T-helper 9 cell (primary cell): Measurements from ENCODE around the gene NWD2.

Experiments
- DNase-seq: peaks from one replicate; pipeline ENCODE4 v3.0.0-alpha.2; 2020

The NWD2 gene

DNA sequence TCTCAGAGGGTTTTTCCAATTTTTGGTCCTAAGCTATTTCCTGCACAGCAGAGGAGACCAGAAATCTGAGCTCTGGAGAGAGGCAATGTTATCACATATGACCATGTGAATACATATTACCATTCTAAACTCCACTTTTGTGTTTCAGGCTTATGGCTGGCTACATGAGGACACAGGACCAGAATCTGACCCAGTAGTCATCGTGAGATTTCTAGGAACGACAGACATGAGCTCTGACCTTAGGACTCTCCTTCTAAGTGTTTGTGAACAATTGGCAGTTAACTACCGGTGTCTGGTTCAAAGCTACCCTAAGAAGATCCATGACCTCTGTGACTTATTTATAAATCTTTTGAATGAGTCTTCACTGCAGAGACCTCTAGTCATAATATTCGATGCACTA lies 198.6 kb downstream of the NWD2 start:
- DNase-seq: no peak

DNA sequence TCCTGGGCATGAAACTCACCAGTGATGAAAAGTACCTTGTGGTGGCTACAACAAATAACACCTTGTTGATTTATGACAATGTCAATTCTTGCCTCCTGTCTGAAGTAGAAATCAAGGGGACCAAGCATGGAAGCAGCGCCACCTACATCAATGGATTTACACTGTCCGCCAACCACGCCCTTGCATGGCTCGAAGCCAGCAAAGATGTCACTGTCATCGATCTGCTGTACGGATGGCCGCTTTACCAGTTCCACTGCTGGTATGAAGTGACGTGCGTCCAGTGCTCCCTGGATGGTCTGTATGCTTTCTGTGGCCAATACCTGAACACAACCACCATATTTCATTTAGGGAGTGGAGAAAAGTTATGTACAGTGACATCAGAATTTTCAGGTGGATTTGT lies 200.5 kb downstream of the NWD2 start:
- no peak for DNase-seq

DNA sequence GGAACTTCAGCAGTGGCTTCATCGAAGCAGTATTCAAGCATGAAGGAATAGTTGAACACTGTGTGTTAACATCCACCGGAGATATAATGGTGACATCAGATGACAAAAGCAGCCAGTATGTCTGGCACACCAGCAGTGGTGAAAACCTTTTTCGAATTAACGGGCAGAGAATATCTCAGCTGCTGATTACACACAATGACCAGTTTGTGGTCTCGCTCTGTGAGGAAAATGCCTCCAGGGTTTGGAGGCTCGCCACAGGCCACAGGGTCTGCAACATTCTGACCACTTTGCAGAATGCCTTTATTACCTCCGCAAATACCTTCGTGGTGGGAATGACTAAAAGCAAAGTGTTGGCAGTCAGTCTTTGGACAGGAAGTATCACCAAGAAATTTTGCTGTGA lies 201.5 kb downstream of the NWD2 start:
- no peak for DNase-seq

DNA sequence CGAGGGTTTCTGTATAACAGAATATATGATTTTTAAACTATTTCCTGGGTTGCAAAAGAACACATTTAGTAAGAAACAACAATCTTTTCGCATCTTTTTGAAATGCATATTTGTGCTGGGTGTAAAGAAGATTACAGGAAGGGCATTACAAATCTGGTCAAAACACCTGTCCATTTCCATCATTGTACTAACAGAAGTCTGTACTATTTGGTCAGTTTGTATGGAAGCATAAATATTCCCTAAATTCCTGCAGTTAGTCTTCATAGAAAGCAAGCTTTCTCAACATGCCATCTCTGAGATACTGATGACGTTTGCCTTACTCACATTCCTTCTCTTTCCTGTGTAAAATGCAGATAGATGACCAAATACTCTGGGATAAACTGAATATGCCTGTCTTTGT lies 203.3 kb downstream of the NWD2 start:
- DNase-seq: no peak

DNA sequence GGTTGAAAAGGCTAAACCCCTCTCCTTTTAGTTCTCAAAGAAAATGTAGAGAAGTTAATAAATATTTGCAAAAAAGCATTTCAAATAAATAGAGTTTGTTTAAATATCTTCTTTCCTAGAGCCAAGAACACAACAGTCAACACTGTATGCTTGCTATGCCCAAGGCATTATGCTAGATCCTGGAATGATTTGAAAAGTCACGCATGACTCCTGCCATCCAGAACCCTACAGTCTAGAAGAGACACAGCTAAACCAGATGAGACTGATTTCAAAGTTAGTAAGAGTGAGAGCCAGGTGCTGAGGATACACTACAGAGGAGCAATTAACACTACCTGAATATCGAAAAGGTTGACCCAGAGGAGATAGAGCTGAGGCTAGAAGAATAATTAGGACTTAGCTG lies 205.8 kb downstream of the NWD2 start:
- no peak for DNase-seq

DNA sequence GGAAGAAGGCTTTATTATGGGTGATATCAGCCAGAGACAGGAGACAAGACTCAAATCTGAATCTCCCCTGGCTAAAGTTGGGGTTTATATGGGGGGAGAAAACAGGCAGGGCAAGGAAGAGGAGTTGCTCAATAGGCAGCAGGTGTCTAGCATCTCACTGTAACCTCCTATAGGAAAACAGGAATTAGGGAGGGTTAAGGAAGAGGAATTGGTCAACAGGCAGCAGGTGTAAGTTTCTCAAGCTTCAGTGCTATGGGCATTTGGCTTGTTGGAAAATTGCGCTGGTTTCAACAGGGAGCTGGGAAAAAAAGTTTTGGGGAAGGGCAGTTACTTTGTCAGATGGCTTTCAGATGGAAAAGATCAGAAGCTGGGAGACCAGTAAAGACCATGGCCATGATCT lies 206.4 kb downstream of the NWD2 start:
- DNase-seq: no peak

DNA sequence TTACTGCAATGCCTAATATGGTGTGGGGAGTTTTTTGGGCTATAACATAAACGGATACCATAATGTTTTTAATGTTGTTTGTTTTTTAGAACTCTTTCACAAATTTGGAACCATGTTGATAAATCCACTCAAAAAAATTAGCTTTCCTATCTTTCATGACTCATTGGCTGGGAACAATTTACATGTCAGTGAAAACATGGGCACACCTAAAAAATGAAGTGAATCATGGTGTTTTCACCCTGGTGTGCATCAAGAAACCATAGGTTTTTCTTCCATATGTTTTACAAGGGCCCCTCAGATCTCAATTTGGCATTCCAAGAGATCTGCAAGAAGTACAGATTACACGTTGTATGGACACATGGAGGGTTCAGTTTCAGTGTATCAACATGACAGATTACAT lies 207.1 kb downstream of the NWD2 start:
- DNase-seq: no peak

DNA sequence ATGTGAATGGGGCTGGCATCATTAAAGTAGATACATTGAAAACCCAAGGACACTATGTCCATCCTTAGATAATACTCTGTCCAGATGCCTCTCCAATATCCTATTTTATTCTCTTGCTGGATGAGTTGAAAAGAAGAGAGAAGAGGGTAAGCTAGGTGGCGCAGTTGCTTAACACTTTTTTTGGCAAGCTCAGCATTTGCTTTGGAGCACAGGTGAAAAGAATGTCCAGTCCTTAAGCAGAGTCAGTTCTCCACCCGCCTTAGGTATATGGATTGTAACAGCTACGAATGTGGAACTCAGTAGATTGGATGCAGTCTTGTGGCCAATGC lies 208.4 kb downstream of the NWD2 start:
- no peak for DNase-seq

DNA sequence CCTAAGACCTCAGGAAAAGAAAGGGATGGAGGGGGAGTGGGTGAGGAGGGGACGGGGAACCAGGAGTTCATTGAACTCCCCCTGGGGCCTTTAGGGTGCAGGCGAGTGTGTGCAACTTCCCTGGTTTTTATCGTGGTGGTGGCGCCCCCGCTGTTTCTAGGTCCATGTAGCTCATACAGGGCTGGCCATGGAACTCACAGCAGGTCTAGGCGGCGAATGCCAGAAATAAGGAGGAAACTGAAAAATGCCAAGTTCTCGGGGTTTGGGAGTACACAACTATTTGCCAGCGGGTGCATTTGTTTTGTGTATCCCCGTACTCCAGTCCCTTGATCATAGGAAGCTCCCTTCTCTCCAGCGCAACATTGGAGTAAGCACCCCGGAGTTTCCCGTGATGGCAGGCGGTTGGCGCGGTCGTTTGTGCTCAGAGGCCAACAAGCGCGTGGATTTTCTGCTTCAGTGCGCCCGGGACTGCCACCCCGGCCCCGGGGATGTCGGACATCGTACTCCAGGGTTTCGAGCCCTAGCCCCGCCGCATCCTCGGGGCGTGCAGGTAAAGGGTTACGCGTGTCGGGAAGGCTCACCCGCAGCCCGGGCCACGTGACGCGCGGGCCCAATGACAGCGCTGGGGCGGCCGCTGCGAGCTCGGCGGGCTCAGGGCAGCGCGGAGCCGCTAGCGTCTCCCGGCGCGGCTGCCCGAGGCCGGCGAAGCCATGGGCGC lies 208.9 kb downstream of the NWD2 start:
- peak; percentile 8 for DNase-seq

DNA sequence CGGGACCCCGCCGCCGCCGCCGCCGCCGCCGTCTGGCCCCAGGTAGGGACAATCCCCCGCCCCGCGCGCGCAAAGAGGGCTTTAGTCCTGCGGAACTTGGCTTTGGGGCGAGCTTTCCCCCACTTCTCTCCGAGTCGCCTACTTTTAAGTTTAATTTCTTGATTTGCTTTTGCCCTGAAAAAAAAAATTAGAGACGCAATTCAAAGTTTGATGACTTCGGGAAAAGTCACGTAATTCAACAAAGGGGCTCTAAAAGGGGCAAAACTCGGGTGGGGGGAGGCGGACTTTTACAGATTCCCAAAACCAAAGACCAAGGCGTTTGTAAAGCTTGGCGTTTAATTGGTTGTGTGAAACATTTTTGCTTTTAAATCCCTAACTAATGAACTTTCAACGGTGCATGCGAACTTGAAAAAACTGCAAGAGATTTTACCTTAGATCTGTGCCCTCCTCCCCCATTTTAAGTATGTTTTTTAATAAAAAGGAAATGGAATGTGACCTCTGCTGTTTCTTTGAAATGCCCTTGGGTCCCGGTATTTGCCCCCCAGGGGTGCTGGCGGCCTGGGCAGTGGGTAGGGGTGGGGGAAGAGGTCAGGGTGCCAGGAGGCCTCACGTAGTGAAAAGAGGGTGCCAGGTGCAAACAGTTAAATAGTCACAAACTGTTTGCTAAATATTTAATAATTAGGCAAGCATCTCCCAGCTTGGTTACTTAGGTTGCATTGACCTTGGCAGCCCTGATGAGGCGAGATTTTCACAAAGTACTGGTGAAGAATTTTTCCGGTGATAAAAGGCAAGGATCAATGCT lies 209.7 kb downstream of the NWD2 start:
- no peak for DNase-seq

DNA sequence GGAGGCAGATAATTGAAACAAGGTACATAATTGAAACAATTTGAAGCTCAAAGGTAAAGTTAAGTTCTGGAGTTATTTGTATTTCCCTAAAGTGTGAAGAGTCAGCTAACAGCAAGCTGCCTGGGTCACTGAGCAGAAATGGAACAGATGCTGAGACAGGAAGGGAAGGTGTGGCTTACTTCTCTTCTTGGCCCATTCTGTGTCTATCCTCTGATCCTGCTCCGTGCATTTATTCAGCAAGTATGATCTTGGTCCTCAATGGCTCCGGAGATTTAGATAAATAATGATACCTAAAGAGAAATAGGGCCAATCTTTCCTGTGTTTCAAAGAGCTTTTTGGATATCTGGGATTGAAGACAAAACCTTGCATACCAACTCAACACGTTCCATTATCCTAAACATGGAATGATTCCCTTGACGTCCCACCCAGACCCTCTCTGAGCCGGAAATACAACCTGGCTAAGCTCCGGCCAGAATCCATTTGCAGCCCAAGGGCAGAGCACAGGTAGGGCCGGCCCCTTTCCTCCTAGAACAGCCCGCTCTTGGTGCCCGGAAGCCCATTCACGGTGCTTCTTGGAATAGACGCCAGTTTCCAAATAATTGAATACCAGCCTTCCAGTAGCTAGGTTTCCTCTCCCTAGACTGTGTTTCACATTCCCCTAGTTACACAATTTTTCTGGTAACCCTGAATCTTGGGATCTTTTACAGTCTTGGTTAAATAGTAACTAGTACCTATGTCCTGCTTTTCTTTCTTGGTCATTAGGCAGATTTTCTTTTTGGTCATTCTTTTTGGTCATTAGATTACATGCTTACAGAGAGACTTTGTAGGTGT lies 211.0 kb downstream of the NWD2 start:
- no peak for DNase-seq

DNA sequence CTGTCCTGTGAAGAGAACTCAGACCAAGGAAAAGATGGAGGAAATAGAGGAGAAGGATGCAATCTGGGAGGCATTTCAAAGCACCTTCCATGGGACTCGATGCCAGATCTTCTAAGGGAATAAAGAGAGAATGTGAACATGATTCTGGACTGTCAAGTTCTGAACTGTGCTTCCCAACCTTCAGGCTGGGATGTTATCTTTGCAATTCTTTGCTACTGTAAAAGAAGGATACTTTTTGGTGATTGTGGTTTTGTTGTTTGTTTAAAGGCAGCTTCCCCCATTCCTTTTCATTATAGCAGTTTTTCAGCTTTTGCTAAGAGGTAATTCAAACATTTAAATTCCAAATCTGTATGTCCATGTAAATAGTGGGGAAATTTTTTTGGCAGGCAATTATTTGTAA lies 217.3 kb downstream of the NWD2 start:
- DNase-seq: no peak

DNA sequence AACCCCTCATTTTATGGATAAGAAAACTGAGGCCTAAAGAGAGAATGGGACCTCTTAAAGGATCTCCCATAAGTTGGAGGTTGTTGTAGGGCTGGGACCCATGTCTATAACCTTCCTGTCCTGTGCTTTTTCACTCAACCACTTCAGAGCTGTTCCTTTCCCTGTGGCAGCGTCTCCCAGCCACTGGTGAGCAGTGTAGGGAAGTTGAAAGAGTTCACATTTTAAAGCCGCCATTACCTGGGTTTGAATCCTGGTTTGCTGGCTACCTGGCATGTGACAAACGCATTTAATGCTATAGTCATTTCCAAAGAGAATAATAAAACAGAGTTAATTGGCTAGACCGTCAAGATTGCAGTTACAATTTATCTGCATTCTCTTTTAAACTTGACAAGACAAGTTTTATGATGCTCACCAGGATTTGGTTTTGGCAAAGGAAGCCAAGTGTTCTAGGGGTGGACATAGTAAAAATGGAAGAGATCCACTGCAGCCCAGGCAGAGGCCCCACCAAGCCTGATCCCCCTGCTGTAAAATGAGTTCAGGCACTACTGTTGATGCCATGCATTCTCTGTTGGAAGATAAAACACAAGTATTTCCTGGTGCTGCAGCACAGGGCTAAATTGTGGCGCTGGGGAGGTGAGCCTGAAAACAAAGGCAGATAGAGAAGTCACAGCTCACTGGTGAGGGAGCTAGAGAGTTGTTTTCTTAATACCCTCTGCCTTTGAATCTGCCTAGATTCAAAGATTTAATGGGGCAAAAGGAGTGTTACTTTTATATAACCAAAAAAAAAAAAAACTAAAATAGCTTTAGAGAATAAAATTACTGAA lies 218.7 kb downstream of the NWD2 start:
- DNase-seq: no peak

DNA sequence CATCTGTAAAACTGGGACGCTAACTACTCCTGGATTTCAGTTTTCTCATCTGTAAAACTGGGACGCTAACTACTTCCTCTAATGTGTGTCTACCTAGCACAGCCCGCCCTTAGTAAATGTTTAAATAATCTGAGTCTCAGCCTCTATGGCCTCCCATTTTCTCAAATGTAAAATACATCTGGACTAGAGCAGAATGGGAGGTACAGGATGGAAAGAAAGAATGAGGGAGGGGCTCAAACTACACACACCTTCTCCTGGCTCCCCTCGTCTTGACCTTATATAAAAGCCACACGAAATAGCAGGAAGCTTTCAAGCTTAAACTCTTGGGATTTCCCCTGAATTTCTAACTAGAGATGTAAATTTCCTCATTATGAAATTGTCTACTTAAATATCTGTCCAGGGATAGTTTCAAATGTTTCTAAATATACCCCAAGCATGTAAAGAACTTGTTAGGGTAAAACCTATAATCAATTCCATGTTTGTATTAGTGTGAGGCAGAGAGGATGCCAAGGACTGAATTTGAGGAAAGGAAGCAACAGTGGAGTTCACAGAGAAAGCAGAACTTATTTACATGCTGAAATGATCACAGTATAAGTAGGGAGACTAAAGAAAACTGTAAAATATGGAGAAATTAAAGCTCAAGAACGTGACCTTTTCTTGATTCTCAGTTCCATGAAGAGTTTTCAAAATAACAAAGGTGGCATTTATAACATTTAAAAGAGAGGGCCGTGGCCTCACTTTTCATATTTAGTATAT lies 220.0 kb downstream of the NWD2 start:
- DNase-seq: no peak

DNA sequence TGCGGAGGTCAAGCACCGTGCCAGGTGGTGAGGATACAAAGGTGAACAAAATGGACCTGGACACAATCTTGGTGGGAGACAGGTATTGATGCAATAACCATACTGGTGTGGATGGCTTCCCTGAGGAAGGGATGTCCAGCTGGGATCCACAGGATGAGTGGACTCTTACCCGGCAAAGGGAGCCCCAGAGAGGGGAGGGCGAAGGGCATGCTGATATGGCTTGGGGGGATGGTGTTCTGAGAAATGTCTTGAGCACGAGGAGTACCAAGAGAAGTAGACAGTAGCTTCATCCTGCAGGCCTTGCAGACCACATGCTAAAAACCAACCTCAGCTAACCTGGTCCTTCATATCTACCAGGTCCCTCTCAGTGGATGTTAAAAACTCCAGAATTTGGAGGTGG lies 220.8 kb downstream of the NWD2 start:
- DNase-seq: no peak

DNA sequence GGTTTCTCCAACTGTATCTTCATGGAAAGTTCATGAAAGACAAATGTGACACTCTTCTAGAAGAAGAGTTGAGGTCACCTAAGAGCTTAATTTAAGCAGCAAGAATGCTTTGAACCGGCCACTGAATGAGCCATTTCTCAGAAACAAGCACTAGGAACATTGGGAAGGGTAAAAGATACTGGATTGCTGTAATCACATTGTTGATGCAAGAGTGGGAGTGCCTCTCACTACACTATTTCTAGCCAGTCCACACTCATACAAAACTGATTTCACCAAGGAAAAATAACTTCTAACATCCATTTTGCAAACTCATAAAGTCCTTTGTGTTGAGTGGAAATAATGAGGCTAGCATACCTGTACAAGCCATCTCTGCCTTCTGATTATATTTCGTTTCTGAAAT lies 221.3 kb downstream of the NWD2 start:
- no peak for DNase-seq

DNA sequence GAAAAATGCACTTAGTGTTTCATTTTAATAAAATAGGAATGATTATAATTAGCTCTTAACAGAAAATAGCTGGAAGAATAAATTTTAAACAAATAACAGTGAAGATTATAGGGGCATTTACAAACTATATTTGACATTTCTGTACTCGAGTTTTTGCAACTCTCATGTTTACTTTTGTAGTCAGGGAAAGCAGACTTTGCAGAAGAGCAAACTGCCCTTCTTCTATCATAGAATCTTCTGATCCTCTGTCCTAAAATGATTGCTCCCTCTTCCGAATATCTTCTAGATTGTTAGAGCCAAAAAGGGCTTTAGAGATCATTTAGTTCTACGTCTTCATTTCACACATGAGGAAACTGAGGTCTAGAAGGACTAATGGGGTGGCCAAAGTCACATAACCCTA lies 222.7 kb downstream of the NWD2 start:
- DNase-seq: no peak

DNA sequence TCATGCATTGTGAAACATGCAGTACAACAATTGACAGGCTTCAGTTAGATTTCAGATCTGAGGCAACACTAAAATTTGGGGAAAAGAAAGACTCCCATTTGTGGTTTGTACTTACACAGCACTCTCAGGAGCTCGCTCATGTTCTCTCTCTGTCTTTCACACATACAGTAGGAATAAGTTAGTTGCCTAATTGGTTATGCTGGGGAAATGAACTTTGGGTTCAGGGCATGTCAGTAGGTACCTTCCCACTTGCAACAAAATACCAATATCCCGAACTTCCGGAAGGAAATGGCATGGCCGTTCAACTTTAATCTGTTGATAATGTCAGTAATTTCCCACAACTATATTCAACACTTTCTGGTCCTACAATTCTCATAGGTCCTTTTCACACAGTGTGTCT lies 223.3 kb downstream of the NWD2 start:
- DNase-seq: no peak

DNA sequence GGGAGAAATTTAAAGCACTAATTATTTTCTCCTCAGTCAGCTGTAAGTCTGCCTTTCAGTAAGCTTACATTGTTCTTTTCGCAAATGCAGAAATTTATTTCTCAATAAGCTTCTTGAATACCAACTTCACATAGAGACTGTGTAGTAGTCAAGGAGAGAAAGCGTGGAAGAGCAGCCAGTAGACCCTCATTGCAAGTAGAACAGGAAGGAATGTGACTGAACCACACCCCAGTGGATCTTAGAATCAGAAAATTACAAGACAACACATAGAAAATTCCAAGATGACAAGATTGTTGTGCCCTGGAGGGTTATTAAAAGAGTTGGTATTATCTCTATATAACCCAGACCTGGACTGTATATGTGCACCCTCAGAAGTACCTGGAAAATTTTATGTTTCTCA lies 224.7 kb downstream of the NWD2 start:
- no peak for DNase-seq

DNA sequence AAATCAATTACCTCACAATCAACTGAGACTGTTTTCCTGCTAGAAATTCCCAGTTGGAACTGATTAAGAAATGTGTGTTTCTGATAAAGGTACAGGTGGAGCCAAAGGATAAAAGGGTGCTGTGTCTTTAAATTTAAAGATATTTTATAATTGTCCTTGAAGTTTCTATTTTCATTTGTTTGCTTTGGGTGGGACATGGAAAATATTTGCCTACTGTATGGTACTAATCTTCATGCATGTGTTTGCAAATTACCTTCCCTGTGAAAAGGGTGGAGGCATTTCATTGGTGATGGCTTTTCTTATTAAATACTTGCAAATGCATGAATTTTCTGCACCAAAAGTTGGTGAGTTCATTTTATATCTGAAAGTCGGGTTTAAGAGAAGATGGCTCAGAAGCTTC lies 225.7 kb downstream of the NWD2 start:
- DNase-seq: no peak

DNA sequence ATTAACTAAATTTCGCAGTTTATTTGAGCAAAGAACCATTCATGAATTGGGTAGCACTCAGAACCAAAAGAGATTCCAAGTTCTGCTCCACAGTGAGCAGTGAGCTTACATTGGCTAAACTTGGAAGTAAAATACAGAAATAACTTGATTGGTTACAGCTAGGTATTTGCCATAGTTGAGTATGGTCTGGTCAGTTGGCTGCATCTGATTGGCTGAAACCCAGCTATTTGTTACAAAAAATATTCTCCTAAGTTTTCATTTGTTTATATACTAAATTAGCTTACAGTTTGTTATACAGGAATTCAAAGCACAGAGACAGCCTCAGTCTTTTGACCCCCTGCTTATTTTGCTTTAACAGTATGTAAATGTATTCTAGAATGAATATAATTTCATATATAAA lies 226.6 kb downstream of the NWD2 start:
- no peak for DNase-seq

DNA sequence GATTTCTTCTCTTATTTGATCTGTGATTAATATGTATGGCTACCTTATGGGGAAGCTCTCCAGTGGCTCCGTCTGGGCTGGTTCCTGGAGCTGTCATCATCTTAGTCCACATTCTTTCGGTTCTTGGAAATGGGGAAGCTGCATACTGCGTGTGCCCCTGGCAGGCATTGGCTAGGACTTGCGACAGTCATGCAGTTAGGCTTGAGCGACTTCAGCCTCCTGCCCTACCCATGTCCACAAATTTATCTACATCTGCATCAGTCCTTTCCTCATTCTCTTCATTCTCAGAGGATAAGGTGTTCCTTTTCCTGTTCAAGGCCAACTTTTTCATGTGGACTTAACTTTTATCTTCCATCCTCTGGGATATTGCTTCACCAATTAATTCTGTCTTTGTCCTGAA lies 227.4 kb downstream of the NWD2 start:
- DNase-seq: no peak
